ENCODE data around the gene INSC.

DNA sequence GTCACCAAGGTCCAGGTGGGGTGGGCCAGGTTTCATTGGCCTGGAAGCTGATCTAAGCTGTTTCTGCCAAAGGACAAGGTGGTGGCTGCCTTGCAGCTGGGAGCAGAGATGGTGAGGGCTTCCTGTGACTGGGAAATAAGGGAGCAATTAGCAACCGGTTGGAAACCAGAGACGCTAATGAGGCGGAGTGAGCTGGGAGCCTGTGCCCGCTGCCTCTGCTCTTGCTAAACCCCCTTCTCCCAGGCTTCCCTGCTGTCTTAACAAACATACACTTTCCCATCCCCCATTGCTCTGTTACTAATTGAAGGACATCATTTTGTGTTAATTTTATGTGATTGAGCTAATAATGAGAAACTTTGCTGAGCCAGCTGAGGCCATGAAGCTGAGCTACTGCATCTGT is 121.8 kb downstream of the INSC start:
- TF ChIP-seq, protein P1, sequence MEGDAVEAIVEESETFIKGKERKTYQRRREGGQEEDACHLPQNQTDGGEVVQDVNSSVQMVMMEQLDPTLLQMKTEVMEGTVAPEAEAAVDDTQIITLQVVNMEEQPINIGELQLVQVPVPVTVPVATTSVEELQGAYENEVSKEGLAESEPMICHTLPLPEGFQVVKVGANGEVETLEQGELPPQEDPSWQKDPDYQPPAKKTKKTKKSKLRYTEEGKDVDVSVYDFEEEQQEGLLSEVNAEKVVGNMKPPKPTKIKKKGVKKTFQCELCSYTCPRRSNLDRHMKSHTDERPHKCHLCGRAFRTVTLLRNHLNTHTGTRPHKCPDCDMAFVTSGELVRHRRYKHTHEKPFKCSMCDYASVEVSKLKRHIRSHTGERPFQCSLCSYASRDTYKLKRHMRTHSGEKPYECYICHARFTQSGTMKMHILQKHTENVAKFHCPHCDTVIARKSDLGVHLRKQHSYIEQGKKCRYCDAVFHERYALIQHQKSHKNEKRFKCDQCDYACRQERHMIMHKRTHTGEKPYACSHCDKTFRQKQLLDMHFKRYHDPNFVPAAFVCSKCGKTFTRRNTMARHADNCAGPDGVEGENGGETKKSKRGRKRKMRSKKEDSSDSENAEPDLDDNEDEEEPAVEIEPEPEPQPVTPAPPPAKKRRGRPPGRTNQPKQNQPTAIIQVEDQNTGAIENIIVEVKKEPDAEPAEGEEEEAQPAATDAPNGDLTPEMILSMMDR (IDR thresholded peaks at IDR 0.05; ENCODE audit: poor library complexity), result no peak
- TF ChIP-seq EZH2 (IDR thresholded peaks at IDR 0.05; ENCODE audit: borderline replicate concordance) (no peak), EZH2phosphoT487 (IDR thresholded peaks at IDR 0.05; ENCODE audit: low read depth, severe bottlenecking, unreplicated experiment) (no peak)
